GM12875 (cell line): ENCODE measurements around the gene CTNND2.

Source experiments
- H3K4me3 ChIP-seq: one replicate; pipeline ENCODE4 v1.5.1; 2011; ENCODE audit warnings: low read depth, low read length, control low read depth
- CTCF ChIP-seq: IDR thresholded peaks from 2 replicates; pipeline ENCODE4 v1.5.1; 2011; ENCODE audit warnings: low read depth, mild to moderate bottlenecking, control low read depth, inconsistent platforms, low read length, moderate library complexity, borderline replicate concordance; ENCODE audit not compliant: insufficient read depth

CTNND2 gene

GRCh38 chr5:11214864-11215644, 689.2 kb downstream of the CTNND2 start:
- TF ChIP-seq CTCF: no peak
- H3K4me3 ChIP-seq: no peak overlapping the region

- no peak overlapping the region for H3K4me3 ChIP-seq
- no peak for TF ChIP-seq CTCF
Observed at GRCh38 chr5:11212706-11213105, 691.5 kb downstream of the CTNND2 start.

GRCh38 chr5:11197726-11198125, 706.5 kb downstream of the CTNND2 start:
- no peak overlapping the region for H3K4me3 ChIP-seq
- no peak for TF ChIP-seq CTCF

GRCh38 chr5:11191673-11192072, 712.6 kb downstream of the CTNND2 start:
- no peak for TF ChIP-seq CTCF
- no peak overlapping the region for H3K4me3 ChIP-seq

GRCh38 chr5:11182441-11183080, 721.7 kb downstream of the CTNND2 start:
- peak; percentile 31; the same call in 1 of the 2 replicates for TF ChIP-seq CTCF
- H3K4me3 ChIP-seq: no peak overlapping the region

GRCh38 chr5:11181940-11182339, 722.3 kb downstream of the CTNND2 start:
- TF ChIP-seq CTCF: no peak
- H3K4me3 ChIP-seq: no peak overlapping the region

- TF ChIP-seq CTCF: no peak
- H3K4me3 ChIP-seq: no peak overlapping the region
Observed at GRCh38 chr5:11180890-11181289, 723.4 kb downstream of the CTNND2 start.
